ENCODE data around the gene UAP1L1. TPM values are rescaled to one million over a fixed set of nuclear protein-coding genes. Genes with fewer than 3 reads are reported as not detected.

The UAP1L1 gene
- total and polyA plus RNA-seq, 9 of the 15 experiments (the other 6 are each of a cell fraction or from before 2014, with no cell fraction given) = 0.20 to 8.6 (median 3.7) TPM

- TF ChIP-seq SRSF9 (IDR thresholded peaks at IDR 0.05; ENCODE audit: borderline replicate concordance, low read depth, low read length) = no peak
- no peak for TF ChIP-seq NBN (IDR thresholded peaks at IDR 0.05; ENCODE audit: low read depth)
- no peak for TF ChIP-seq IRF2 (CRISPR knock-in tag; IDR thresholded peaks at IDR 0.05)
- TF ChIP-seq ESRRB (CRISPR knock-in tag; IDR thresholded peaks at IDR 0.05; ENCODE audit: borderline replicate concordance) = no peak
- TF ChIP-seq STAT5B (CRISPR knock-in tag; IDR thresholded peaks at IDR 0.05) = no peak
- no peak for TF ChIP-seq MEF2A (IDR thresholded peaks at IDR 0.05; ENCODE audit: control insufficient read depth, low read depth, low read length)
- TF ChIP-seq, protein P1, sequence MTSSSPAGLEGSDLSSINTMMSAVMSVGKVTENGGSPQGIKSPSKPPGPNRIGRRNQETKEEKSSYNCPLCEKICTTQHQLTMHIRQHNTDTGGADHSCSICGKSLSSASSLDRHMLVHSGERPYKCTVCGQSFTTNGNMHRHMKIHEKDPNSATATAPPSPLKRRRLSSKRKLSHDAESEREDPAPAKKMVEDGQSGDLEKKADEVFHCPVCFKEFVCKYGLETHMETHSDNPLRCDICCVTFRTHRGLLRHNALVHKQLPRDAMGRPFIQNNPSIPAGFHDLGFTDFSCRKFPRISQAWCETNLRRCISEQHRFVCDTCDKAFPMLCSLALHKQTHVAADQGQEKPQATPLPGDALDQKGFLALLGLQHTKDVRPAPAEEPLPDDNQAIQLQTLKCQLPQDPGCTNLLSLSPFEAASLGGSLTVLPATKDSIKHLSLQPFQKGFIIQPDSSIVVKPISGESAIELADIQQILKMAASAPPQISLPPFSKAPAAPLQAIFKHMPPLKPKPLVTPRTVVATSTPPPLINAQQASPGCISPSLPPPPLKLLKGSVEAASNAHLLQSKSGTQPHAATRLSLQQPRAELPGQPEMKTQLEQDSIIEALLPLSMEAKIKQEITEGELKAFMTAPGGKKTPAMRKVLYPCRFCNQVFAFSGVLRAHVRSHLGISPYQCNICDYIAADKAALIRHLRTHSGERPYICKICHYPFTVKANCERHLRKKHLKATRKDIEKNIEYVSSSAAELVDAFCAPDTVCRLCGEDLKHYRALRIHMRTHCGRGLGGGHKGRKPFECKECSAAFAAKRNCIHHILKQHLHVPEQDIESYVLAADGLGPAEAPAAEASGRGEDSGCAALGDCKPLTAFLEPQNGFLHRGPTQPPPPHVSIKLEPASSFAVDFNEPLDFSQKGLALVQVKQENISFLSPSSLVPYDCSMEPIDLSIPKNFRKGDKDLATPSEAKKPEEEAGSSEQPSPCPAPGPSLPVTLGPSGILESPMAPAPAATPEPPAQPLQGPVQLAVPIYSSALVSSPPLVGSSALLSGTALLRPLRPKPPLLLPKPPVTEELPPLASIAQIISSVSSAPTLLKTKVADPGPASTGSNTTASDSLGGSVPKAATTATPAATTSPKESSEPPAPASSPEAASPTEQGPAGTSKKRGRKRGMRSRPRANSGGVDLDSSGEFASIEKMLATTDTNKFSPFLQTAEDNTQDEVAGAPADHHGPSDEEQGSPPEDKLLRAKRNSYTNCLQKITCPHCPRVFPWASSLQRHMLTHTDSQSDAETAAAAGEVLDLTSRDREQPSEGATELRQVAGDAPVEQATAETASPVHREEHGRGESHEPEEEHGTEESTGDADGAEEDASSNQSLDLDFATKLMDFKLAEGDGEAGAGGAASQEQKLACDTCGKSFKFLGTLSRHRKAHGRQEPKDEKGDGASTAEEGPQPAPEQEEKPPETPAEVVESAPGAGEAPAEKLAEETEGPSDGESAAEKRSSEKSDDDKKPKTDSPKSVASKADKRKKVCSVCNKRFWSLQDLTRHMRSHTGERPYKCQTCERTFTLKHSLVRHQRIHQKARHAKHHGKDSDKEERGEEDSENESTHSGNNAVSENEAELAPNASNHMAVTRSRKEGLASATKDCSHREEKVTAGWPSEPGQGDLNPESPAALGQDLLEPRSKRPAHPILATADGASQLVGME (CRISPR knock-in tag; IDR thresholded peaks at IDR 0.05) = no peak
- TF ChIP-seq TBL1XR1 (IDR thresholded peaks at IDR 0.05; ENCODE audit: low read length in 2 of 2) = no peak
- TF ChIP-seq SRSF1 (IDR thresholded peaks at IDR 0.05; ENCODE audit: low read depth, low read length) = no peak
- TF ChIP-seq HDAC2 (IDR thresholded peaks at IDR 0.05) = no peak
- TF ChIP-seq IRF1 (CRISPR knock-in tag; IDR thresholded peaks at IDR 0.05; ENCODE audit: borderline replicate concordance) = no peak
- no peak for TF ChIP-seq JUNB (CRISPR knock-in tag; conservative IDR thresholded peaks at IDR 0.05)
- TF ChIP-seq PHF21A (IDR thresholded peaks at IDR 0.05; ENCODE audit: borderline replicate concordance, low read depth) = no peak
- TF ChIP-seq PURB (CRISPR knock-in tag; IDR thresholded peaks at IDR 0.05; ENCODE audit: low read depth) = no peak
- peak; percentile 98 for TF ChIP-seq L3MBTL2 (IDR thresholded peaks at IDR 0.05)
- no peak for TF ChIP-seq U2AF2 (optimal IDR thresholded peaks at IDR 0.05; ENCODE audit: low read depth, low read length)
- TF ChIP-seq E2F6 (IDR thresholded peaks at IDR 0.05; ENCODE audit: borderline replicate concordance in 1 of 2, extremely low read depth in 1 of 2, insufficient read depth in 1 of 2, insufficient read length in 1 of 2, low read depth in 1 of 2, low read length in 1 of 2, poor library complexity in 1 of 2, severe bottlenecking in 1 of 2) = peak; percentile 97 to 99
- no peak for TF ChIP-seq GTF2B (IDR thresholded peaks at IDR 0.05; ENCODE audit: extremely low read depth, insufficient read length)
Measured at GRCh38 chr9:137114613-137115393, 37.5 kb downstream of the UAP1L1 start, which contains the start of gene DPP7 (continued).

Data from K562 (cell line).